Kidney glomerular epithelial cell (primary cell): ENCODE results near the gene RNF26.

Experiments
- DNase-seq: peaks from one replicate; lab custom pipeline; 2025; lab: John Stamatoyannopoulos, UW

RNF26 gene

GRCh38 chr11:119336744-119337469, 2.6 kb downstream of the RNF26 start:
- no peak for DNase-seq

DNA sequence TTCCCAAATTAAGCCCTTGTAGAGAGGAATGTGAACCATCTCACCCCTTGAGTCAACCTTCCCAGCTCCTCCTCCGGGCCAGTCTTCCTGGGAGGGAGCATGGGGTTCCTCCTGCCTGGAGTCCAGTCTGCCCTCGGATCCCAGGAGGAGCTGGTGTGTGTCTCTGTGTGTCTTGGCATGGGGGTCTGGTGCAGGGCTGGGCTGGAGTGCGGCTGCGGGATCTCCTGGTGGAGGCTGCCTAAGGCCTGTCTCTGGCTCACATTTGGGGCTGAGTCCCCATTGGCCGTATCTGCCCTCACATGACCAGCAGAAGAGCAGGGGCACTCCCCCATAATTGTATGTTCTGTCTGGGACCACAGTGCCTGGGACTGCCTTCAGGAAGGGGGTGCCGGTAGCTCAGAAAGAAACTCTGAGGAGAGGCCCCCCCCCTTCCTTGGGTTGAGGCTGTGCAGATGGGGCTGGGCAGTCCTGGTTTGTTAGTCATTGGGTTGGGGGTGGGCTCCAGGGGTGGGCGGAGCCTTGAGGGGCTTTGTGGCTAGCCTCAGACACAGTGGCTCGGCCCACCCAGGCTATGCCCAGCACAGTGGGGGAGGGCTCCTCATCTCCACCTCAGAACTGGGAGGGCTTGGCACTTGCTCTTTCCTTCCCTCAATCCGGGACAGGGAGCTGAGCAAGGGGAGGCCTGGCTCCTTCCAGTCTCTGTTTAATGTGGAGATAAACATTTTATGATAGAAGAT, 3.4 kb downstream of the RNF26 start:
- DNase-seq = no peak

DNA sequence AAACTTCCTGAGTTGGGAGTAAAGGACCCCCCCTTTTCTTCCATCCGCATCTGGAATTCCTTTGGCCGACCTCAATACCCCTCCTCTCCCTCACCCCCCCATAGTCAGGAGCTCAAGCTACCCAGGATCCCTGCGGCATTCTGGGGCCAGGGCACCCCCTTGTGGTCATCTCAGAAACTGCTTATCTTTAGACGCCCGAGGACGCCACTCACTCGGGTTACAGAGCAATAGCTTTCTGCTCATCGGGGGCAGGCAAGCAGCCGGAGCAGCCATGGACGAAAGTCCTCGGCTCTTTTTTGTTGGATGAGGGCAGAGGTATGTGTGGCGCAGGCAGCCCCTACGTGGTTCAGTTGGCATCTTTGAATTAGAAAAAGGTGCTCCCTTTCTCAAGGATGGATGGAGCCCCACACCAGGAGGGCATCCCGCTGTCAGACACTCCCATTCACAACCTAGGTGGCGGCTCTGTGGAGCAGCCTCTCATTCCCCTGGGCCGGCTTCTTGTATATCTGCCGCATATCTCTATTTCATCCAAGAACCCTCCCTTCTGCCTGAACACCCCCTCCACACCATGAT, 4.1 kb downstream of the RNF26 start:
- DNase-seq = peak; percentile 61

DNA sequence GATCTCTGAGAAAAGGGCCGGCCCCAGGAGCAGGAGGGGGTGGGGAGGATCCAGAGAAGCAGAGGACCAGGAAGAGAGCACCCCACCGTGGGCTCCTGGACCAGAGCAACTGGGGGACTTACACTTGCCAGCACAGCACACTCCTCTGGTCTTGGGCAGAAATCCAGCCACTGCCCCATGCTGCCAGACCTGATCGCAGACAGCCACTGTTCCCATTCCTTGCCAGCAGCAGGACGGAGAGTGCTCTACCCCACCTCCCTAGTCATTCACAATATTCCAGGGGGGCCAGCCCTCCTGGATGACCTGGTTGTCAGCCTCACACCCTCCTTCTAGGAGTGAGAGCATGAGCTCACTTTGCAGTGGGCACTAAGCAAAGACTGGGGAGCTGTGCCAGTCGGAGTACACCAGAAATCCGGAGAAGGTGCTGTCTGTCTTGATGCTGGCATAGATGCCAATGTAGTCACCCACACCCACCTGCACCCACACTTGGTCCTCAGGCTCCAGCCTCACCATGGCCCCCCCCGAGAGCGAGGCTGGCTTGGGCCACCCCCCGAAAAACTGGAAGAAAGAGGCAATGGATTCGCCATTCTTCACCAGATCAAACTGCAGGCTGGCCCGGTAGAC, 4.8 kb downstream of the RNF26 start:
- DNase-seq = no peak

DNA sequence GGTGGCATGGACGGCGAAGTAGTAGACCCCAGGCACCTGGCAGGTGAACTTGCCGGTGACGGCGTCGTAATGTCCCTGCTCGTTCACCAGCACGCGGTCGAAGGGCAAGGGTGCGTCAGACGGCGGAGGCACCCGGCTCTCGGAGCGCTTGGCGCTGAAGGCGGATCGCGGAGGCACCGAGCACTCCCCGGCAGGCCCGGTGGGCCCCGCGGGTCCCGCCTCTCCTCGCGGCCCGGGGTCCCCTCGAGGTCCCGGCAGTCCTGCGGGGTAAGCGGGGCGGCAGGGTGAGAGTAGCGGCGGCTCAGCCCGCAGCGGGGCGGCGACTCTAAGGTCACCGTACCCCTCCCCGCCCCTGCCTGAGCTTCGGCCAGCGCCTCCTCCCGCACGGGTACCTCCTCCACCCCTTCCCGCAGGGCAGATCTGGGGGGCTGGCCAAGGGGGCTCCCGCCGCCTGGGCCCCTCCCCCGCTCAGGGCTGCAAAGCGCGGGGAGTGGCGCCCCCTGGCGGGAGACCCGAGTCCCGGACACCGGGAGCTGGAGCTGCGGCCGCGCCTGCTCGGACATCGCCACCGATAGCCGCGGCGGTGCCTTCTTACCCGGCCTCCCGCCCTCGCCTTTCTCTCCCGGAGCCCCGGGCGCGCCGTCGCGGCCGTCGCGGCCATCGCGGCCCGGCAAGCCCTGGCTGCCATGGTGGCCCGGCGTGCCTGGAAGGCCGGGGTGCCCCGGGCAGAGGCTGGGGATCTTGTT, 5.4 kb downstream of the RNF26 start:
- no peak for DNase-seq

DNA sequence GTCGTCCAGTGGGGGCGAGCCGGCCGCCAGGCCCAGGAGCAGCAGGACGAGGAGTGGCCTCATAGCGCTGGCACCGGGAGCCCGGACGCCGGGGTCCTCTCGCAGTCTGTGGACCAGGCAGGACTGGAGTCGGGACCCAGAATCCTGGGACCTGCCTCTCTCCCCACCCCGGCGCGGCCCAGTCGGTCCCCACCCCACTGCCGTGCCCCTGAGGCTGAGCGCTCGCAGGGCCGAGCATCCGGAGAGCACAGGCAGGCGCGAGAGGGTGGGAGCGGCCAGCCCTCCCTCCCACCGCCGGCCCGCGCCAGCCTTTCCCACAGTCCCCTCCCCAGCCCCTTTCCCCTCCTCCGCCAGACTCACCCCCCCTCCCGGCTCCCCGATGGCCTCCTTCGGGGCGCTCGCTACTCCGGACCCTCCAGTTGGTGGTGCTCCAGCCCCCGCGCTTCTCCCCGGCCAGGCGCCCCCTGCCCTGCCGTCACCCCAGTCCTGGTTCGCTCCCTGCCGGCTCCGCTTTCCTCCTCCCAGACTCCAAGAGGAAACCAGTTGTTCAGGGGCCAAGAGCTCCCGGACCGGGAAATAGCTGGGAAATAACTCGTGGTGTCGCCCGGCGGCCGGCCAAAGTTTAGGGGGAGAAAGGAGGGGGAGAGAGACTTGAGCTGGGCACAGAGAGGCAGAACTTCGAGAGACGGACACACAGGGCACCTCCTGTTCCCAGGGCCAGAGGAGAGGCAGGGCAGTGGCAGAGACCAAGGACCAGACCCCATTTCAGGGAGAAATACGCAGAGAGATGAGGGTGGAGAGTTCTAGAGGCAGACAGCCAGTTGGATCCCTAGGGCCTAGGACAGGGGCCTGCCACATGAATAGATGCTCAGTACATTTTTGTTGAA, 6.3 kb downstream of the RNF26 start, which contains the start of gene C1QTNF5:
C1QTNF5 (minus strand) TSS at position 549 of the 887 bp plus-strand sequence; CDS start at position 63, 486 bp downstream.
- DNase-seq = no peak

DNA sequence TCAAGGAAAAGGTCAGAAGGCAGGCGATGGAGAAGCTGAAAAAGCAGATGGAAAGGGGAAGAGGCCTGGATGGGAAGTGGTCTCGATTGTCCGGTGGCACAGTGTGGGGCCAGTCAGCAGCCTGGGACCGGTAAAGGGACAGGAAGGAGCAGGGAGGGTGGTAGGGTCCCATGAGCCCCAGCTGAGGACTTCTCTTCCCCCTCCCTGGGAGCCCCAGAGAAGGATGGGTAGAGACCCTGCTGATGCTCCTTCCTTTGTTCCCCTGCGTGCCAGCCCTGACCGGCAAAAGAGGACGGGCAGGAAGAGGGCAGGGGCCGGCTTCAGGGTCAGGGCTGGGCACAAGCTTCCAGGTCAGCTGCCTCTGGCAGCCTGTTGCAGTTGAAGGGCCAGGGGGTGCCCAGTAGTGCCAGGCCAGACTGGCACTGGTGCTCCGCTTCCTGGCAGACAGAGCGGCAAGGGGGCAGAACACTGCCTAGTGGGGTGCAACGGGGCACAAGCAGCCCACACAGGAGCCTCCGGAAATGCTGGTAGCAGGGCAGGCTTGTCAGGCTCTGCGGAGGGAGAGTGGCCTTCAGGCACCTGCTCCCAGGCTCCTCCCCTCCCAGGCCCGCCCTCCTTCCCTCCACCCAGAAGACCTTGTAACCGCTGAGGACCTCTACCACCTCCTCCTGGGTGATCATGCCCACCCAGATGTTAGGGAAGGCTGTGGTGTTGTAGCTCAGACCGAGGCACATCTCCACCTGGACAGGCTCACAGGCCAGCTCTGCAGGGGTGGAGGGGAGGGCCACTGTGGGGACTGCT, 7.1 kb downstream of the RNF26 start:
- DNase-seq = no peak

DNA sequence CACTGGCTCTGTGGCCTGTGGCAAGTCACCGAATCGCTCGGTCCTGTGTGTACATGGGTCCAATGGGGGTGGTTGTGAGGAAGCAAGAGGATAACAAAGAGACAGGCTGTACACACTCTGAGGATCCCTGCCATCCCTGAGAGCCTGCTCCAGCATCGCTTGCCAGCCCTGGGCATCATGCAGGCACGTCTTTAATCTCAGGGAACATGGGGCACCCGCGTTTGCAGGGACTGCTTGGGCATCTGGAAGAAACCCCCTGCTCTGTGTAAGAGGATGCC, 7.6 kb downstream of the RNF26 start:
- no peak for DNase-seq

DNA sequence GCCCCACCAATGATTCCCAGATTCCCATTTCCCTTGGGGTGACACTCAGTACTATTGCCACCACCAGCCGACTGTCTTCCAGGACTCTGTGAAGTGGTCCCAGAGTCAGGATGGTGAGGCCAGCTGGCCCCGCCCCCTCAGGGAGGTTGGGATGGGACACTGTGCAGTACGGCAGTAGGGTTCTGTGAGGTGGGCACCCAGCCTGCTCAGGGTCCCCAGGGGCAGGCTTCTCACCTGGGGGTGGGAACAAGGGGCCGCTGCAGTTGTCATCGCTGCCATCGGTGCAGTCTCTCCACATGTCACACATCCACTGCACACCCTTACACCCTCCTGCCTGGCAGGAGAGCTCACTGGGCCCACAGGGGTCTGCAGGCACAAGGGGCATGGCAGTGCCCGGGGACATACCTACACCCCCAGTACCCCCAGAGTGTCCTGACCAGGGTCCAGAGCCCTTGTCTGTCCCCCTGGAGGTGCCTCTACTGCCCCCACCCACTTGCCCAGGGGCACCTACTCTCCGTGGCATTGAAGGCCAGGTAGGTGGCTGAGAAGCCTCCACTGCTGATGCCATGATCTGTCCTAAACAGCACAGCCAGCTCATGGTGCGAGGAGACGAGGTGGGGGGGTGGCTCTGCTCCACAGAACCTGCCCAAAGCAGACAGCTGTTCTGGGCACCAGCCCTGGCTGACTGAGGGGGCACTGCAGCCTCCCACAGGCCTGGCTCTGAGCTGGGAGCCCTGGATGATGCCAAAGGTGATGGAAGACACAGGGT, 8.2 kb downstream of the RNF26 start:
- DNase-seq = no peak

DNA sequence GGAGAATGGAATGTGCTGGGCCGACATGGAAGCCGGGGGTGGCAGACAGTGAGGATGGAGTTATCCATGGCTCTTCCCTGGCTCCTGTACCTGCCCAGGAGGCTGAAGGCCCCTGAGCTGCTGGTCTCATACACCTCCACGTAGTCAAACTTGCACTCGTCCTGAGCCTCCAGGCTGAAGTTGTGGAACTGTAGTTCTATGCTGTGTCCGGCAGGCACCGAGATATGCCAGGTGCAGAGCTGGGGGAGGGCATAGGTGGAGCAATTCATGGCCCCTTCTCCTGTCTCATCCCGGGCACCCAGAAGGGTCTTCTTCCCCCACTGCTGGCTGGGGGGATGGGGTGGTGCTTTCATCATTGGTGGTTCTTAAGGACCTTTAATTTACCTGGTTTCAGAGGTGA, 9.4 kb downstream of the RNF26 start:
- DNase-seq = no peak

GRCh38 chr11:119344291-119345010, 10.1 kb downstream of the RNF26 start:
- no peak for DNase-seq

GRCh38 chr11:119345685-119346084, 11.4 kb downstream of the RNF26 start:
- DNase-seq = no peak

GRCh38 chr11:119346605-119347004, 12.3 kb downstream of the RNF26 start, which contains the start of gene MFRP:
Gene MFRP (minus strand): TSS chr11:119346705. CDS start chr11:119346513, 192 bp downstream.
- DNase-seq = no peak

GRCh38 chr11:119347242-119347641, 12.9 kb downstream of the RNF26 start:
- DNase-seq = no peak

DNA sequence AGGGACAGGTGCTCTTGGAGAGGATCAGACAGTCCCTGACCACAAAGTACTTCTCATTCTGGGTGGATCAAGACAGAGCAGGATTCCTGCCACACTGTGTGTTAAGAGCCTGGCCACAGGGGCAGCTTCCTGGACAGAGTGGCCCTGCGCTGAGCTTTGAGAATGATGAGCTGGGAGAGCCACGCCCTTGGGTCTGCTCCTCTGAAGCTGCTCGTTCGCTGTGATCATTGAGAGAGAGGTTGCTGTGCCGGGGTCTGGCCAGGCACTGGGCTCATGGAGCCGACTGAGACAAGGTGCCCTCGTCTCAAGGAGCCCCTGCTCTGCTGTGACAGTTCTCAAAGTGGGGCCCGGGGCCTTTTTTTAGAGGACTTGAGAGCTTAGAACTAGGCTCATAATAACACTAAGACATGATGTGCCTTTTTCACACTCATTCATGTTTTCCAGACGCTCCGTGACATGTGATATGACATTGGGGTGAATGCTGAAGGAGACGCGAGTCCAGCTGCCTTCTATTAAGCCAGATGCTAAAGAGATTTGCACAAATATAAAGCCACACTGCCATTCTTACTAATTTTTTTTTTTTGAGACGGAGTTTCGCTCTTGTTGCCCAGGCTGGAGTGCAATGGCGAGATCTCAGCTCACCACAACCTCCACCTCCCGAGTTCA, 13.7 kb downstream of the RNF26 start:
- DNase-seq = no peak

GRCh38 chr11:119350302-119350701, 16.0 kb downstream of the RNF26 start:
- DNase-seq = no peak

DNA sequence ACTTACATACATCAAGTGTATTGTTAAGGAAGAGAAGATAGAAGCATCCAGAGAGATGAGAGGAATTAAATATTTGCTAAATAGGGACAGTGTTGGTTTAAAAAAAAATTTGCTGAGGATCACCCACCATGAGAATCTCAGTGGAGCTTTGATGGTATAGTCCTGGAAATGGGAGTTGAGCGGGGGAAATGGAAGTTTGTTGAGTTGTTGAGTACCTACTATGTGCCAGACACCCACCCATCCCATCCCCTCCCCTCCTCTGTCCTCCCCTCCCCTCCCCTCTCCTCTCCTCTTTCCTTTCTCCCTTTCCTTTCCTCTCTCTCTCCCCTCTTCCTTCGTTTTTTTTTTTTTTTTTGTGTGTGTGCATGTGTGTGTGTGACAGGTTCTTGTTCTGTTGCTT, 16.9 kb downstream of the RNF26 start:
- DNase-seq = no peak

GRCh38 chr11:119352857-119353260, 18.5 kb downstream of the RNF26 start:
- DNase-seq = no peak
